Mesendoderm (in vitro differentiated cells): ENCODE measurements around the gene MYH13.
"Not testable (repeated sequence)": the region's sequence is repeated elsewhere in the genome, so short reads cannot be mapped to it uniquely, and the experiment has no call there.

Experiments used
- DNase-seq: peaks from one replicate; pipeline ENCODE4 v3.0.0; 2013
- H2AK5ac ChIP-seq: 2 replicates; pipeline ENCODE4 v1.6.1; 2013; ENCODE audit warnings: low read length, inconsistent platforms
- H2BK120ac ChIP-seq: 2 replicates; pipeline ENCODE4 v1.6.1; 2013; ENCODE audit warnings: low read depth, mild to moderate bottlenecking, low read length, moderate library complexity, mixed read lengths
- H2BK15ac ChIP-seq: replicated peaks from 2 replicates; pipeline ENCODE4 v1.6.1; 2013; ENCODE audit warnings: low read depth, mild to moderate bottlenecking, moderate library complexity
- H2BK5ac ChIP-seq: 2 replicates; pipeline ENCODE4 v1.6.1; 2013; ENCODE audit warnings: low read length, inconsistent platforms
- H3K18ac ChIP-seq: 2 replicates; pipeline ENCODE4 v1.6.1; 2013; ENCODE audit warnings: mild to moderate bottlenecking, low read length, mixed read lengths
- H3K23ac ChIP-seq: one replicate; pipeline ENCODE4 v1.6.1; 2013; ENCODE audit warnings: low read length
- H3K27ac ChIP-seq: 2 replicates; pipeline ENCODE4 v1.5.1; 2013; ENCODE audit warnings: low read depth, mild to moderate bottlenecking, inconsistent platforms, low read length, moderate library complexity
- H3K27me3 ChIP-seq: 2 replicates; pipeline ENCODE4 v1.6.1; 2013; ENCODE audit warnings: low read length, control low read depth, mild to moderate bottlenecking, inconsistent platforms; ENCODE audit not compliant: insufficient read depth, poor library complexity
- H3K36me3 ChIP-seq: 2 replicates; pipeline ENCODE4 v1.6.1; 2013; ENCODE audit warnings: low read length, inconsistent platforms; ENCODE audit not compliant: control insufficient read depth, insufficient read depth
- H3K4ac ChIP-seq: one replicate; pipeline ENCODE4 v1.6.1; 2013; ENCODE audit warnings: low read depth, mild to moderate bottlenecking, low read length, moderate library complexity
- H3K4me1 ChIP-seq: 2 replicates; pipeline ENCODE4 v1.6.1; 2013; ENCODE audit warnings: low read depth, low read length, inconsistent platforms; ENCODE audit not compliant: control insufficient read depth
- H3K4me2 ChIP-seq: 2 replicates; pipeline ENCODE4 v1.6.1; 2013; ENCODE audit warnings: low read length
- H3K4me3 ChIP-seq: 2 replicates; pipeline ENCODE4 v1.5.1; 2013; ENCODE audit warnings: mild to moderate bottlenecking, low read length
- H3K56ac ChIP-seq: one replicate; pipeline ENCODE4 v1.6.1; 2013; ENCODE audit warnings: low read length
- H3K79me1 ChIP-seq: 2 replicates; pipeline ENCODE4 v1.6.1; 2013; ENCODE audit warnings: low read length, inconsistent platforms
- H3K79me2 ChIP-seq: 2 replicates; pipeline ENCODE4 v1.6.1; 2013; ENCODE audit warnings: mild to moderate bottlenecking, low read length; ENCODE audit not compliant: control insufficient read depth, insufficient read depth
- H3K9ac ChIP-seq: 2 replicates; pipeline ENCODE4 v1.6.1; 2013; ENCODE audit warnings: low read length, inconsistent platforms
- H4K5ac ChIP-seq: one replicate; pipeline ENCODE4 v1.6.1; 2013; ENCODE audit warnings: low read length
- H4K8ac ChIP-seq: one replicate; pipeline ENCODE4 v1.6.1; 2013; ENCODE audit warnings: low read depth, mild to moderate bottlenecking, control low read depth, low read length, moderate library complexity
- WGBS: extraction: QIAGEN DNeasy Blood & Tissue Kit; methylation state at CpG from one replicate; pipeline ENCODE4 v1.1.7; 2013; ENCODE audit warnings: low lambda C conversion rate, missing lambda C conversion rate; ENCODE audit not compliant: insufficient coverage; ENCODE audit errors: extremely low coverage; 5-methylcytosine and 5-hydroxymethylcytosine counted together

MYH13 gene

DNA sequence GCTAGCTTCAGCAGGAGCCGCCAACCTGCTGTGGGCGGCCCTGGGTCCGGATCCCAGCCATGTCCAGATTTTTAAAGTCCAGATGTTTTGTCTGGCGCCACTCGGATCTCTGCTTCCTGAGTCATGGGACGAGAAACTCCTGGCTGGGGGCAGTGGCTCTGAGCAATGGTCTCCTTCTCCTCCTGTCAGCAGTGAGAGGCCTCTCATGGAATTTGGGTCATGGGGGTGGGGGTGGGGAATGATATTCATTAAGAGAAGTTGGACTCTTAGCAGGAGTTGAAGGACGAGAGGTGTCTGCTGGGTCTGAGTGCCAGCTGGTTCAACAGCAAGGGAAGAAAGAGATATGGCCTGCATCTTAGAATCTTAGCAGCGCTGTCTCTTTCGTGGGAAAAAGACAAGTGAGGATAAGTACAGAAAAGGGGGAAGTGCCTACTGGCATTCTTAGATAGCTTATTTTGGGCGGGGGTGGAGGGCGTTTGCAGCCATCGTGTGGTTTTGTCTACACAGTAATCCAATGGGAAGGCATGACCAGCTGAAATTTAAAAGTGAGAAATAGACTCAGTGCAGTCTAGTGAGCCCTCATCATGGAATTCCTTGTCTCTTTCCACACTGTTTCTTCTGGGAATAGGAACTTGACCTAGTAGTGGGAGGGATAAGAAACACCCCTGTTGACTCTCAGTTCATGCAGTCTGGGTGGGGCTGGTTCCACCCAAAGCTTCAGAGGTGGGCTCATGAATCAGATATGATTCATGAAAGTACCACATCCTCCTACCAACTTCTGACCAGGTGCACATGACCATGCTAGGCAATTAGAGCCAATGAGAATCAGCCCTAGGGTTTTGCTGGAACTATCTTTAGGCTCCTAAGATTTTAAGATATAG, 80.5 kb downstream of the MYH13 start:
- H3K9ac ChIP-seq = no peak overlapping the region
- no peaks in the 10 kb centered on the region for H3K4me1 ChIP-seq
- no peak overlapping the region for H3K4me2 ChIP-seq
- WGBS = no CpG with 5 or more reads among the region's 12 CpGs
- H3K18ac ChIP-seq = no peak overlapping the region
- H3K79me1 ChIP-seq = no peaks in the 10 kb centered on the region
- H3K56ac ChIP-seq = peak overlapping the region; percentile 7
- H3K23ac ChIP-seq = no peak overlapping the region
- H2BK120ac ChIP-seq = no peak overlapping the region
- H3K4ac ChIP-seq = no peak overlapping the region
- peak; percentile 56 for DNase-seq
- no peak overlapping the region for H2BK15ac ChIP-seq
- no peak overlapping the region for H4K8ac ChIP-seq
- H3K79me2 ChIP-seq = no peaks in the 10 kb centered on the region
- H3K36me3 ChIP-seq = no peaks in the 10 kb centered on the region
- no peaks in the 10 kb centered on the region for H3K27me3 ChIP-seq
- H3K27ac ChIP-seq = no peak overlapping the region
- no peak overlapping the region for H3K4me3 ChIP-seq
- H4K5ac ChIP-seq = no peak overlapping the region
- no peak overlapping the region for H2AK5ac ChIP-seq
- no peak overlapping the region for H2BK5ac ChIP-seq

DNA sequence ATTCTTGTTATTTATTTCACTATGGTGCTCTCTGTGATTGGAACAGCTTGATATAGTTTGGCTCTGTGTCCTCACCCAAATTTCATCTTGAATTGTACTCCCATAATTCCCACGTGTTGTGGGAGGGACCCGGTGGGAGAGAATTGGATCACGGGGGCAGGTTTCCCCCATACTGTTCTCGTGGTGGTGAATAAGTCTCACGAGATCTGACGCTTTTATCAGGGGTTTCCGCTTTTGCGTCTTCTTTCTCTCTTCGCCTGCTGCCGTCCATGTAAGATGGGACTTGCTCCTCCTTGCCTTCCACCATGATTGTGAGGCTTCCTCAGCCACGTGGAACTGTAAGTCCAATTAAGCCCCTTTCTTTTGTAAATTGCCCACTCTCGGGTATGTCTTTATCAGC, 81.2 kb downstream of the MYH13 start:
- H3K4me1 ChIP-seq, H3K56ac ChIP-seq, H2BK5ac ChIP-seq, H3K23ac ChIP-seq, H3K9ac ChIP-seq, H3K4me3 ChIP-seq, H3K27ac ChIP-seq, H3K36me3 ChIP-seq, H3K4me2 ChIP-seq, H2BK120ac ChIP-seq, H2AK5ac ChIP-seq, DNase-seq, H4K8ac ChIP-seq, H3K27me3 ChIP-seq, H2BK15ac ChIP-seq, H3K4ac ChIP-seq, H3K18ac ChIP-seq, H4K5ac ChIP-seq, H3K79me1 ChIP-seq, H3K79me2 ChIP-seq: not testable (repeated sequence)
- no CpG with 5 or more reads among the region's 12 CpGs for whole genome bisulfite sequencing

DNA sequence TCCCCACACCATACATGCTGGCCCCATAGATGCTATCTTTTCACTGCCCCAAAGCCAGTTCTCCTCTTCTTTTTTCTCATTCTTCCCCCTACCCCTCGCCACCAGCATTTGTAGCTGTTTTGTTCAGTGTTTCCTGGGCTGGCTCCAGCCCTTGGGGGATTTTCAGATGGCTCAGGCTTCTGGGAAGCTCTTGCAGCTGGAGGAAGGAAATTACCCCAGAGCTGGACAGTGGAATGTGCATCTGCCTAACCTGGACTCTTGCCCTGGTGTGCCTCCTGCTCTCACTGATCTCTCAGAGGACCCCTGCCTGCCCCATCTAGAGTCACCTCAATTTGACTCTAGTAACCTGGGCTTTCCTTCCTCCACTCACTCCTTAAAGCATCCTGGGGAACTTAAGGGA, 82.8 kb downstream of the MYH13 start:
- Histone ChIP-seq H3K36me3 (no peaks in the 10 kb centered on the region), H3K18ac (no peak overlapping the region), H2BK5ac (no peak overlapping the region), H4K8ac (no peak overlapping the region), H2BK15ac (no peak overlapping the region), H3K23ac (no peak overlapping the region), H3K56ac (no peak overlapping the region), H3K27ac (no peak overlapping the region), H3K79me1 (no peaks in the 10 kb centered on the region), H3K79me2 (no peaks in the 10 kb centered on the region), H3K4me3 (no peak overlapping the region), H3K27me3 (no peaks in the 10 kb centered on the region), H3K9ac (no peak overlapping the region), H4K5ac (no peak overlapping the region), H2BK120ac (no peak overlapping the region), H3K4me1 (no peaks in the 10 kb centered on the region), H3K4me2 (no peak overlapping the region), H3K4ac (no peak overlapping the region), H2AK5ac (no peak overlapping the region)
- WGBS = no CpG with 5 or more reads among the region's 1 CpG
- DNase-seq = no peak

DNA sequence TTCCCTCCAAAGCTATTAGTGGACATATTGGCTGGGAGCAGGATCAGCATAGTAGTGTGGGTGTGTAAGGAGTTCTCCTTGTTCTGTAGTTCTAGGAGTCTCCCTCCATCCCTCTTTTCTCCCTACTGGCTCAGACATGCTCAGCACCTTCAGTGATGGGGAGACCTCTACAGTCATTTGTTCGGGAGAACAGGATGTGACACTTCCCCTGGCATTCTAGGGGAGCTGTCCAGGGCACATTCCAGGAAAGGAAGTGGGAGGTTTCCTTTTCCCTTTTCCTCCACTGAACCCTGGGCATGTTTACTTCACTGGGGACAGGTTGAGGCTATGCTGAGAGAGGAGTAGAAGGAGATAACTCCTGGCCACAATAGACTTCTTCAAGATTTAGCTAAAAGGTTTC, 86.5 kb downstream of the MYH13 start:
- no peak overlapping the region for H2BK5ac ChIP-seq
- no peaks in the 10 kb centered on the region for H3K79me1 ChIP-seq
- no peaks in the 10 kb centered on the region for H3K27me3 ChIP-seq
- H3K36me3 ChIP-seq = no peaks in the 10 kb centered on the region
- WGBS = no CpG with 5 or more reads among the region's 1 CpG
- no peak overlapping the region for H3K56ac ChIP-seq
- H2BK120ac ChIP-seq = no peak overlapping the region
- peak; percentile 45 for DNase-seq
- H3K4me3 ChIP-seq = no peak overlapping the region
- H3K27ac ChIP-seq = no peak overlapping the region
- no peak overlapping the region for H4K8ac ChIP-seq
- no peak overlapping the region for H3K4me2 ChIP-seq
- no peak overlapping the region for H3K18ac ChIP-seq
- no peak overlapping the region for H4K5ac ChIP-seq
- no peak overlapping the region for H3K23ac ChIP-seq
- H3K4me1 ChIP-seq = no peaks in the 10 kb centered on the region
- no peak overlapping the region for H2AK5ac ChIP-seq
- H3K4ac ChIP-seq = no peak overlapping the region
- no peak overlapping the region for H3K9ac ChIP-seq
- no peaks in the 10 kb centered on the region for H3K79me2 ChIP-seq
- H2BK15ac ChIP-seq = no peak overlapping the region

DNA sequence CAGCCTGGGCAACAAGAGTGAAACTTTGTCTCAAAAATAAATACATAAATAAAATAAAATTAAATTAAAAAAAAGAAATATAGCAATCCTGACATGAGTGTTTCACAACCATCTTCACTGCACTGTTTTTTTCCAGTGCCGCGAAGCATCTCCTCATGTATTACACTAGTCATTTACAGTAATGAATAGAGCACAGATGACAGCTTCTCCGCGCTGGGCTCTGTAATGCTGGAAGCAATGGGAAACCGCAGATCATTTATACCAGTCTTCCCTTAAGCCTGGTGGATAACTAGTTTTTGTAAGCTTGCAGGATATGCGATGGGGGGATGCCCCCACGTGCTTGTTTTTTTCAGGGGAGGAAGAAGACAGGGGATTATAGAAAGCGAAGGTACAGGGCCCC, 86.9 kb downstream of the MYH13 start:
- H3K4me1 ChIP-seq = no peaks in the 10 kb centered on the region
- H3K4me3 ChIP-seq = no peak overlapping the region
- H3K27me3 ChIP-seq = no peaks in the 10 kb centered on the region
- no peaks in the 10 kb centered on the region for H3K79me2 ChIP-seq
- H2BK120ac ChIP-seq = no peak overlapping the region
- no peaks in the 10 kb centered on the region for H3K36me3 ChIP-seq
- H3K4me2 ChIP-seq = no peak overlapping the region
- H3K18ac ChIP-seq = no peak overlapping the region
- WGBS = no CpG with 5 or more reads among the region's 8 CpGs
- H4K5ac ChIP-seq = no peak overlapping the region
- H3K23ac ChIP-seq = no peak overlapping the region
- H3K27ac ChIP-seq = no peak overlapping the region
- no peak overlapping the region for H2BK15ac ChIP-seq
- no peak overlapping the region for H2AK5ac ChIP-seq
- no peak overlapping the region for H3K9ac ChIP-seq
- DNase-seq = no peak
- no peak overlapping the region for H4K8ac ChIP-seq
- no peaks in the 10 kb centered on the region for H3K79me1 ChIP-seq
- no peak overlapping the region for H2BK5ac ChIP-seq
- no peak overlapping the region for H3K56ac ChIP-seq
- no peak overlapping the region for H3K4ac ChIP-seq

DNA sequence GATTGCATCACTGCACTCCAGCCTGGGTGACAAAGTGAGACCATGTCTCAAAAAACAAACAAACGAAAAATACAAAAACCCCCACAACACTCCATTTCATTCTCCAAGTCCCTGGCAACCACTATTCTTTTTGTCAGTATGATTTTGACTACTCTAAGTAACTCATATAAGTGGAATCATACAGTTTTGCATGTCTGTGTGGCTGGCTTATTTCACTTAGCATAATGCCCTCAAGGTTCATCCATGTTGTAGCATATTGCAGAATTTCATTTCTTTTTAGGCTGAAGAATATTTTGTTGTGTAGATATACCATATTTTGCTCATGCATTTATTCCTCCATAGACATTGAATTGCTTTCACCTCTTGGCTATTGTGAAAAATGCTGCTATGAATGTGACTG, 92.7 kb downstream of the MYH13 start:
- H3K27ac ChIP-seq = no peak overlapping the region
- no peaks in the 10 kb centered on the region for H3K79me2 ChIP-seq
- no peaks in the 10 kb centered on the region for H3K79me1 ChIP-seq
- H4K5ac ChIP-seq = no peak overlapping the region
- no peak overlapping the region for H2BK120ac ChIP-seq
- no CpG with 5 or more reads among the region's 1 CpG for WGBS
- no peak overlapping the region for H3K9ac ChIP-seq
- no peak for DNase-seq
- no peak overlapping the region for H3K23ac ChIP-seq
- H2BK5ac ChIP-seq = no peak overlapping the region
- no peak overlapping the region for H3K4me3 ChIP-seq
- H2BK15ac ChIP-seq = no peak overlapping the region
- no peak overlapping the region for H3K56ac ChIP-seq
- H2AK5ac ChIP-seq = no peak overlapping the region
- H4K8ac ChIP-seq = no peak overlapping the region
- H3K4me1 ChIP-seq = no peaks in the 10 kb centered on the region
- H3K18ac ChIP-seq = no peak overlapping the region
- no peak overlapping the region for H3K4me2 ChIP-seq
- no peaks in the 10 kb centered on the region for H3K36me3 ChIP-seq
- H3K4ac ChIP-seq = no peak overlapping the region
- no peaks in the 10 kb centered on the region for H3K27me3 ChIP-seq
